Peyer's patch (tissue), 4 donors: ENCODE measurements around the gene CISD3. TPM values are rescaled to one million over a fixed set of nuclear protein-coding genes. Genes with fewer than 3 reads are reported as not detected.

Source experiments
- DNase-seq, 3 donors: peaks; one replicate each; pipeline ENCODE4 v3.0.0-alpha.2; 2017 to 2019
- H3K27ac ChIP-seq, 4 donors: fragments of 200-600 bp; sonication (generic); one replicate each; pipeline ENCODE4 v1.5.1; 2016 to 2019
- H3K27me3 ChIP-seq, 2 donors: fragments of 200-600 bp; sonication (generic); one replicate each; pipeline ENCODE4 v1.5.1; 2019
- H3K36me3 ChIP-seq, 3 donors: fragments of 200-600 bp; sonication (generic); one replicate each; pipeline ENCODE4 v1.5.1; 2016 to 2019
- H3K4me1 ChIP-seq, 4 donors: fragments of 200-600 bp; sonication (generic); one replicate each; pipeline ENCODE4 v1.5.1; 2016 to 2019
- H3K4me3 ChIP-seq, 4 donors: fragments of 200-600 bp; sonication (generic); 1 replicate in 3 of 4; 2 replicates in 1 of 4; pipeline ENCODE4 v1.5.1; 2016 to 2019; ENCODE audit warnings: mild to moderate bottlenecking in 1 of 4
- H3K9me3 ChIP-seq, 4 donors: fragments of 200-600 bp; sonication (generic); one replicate each; pipeline ENCODE4 v1.5.1; 2016 to 2019; ENCODE audit warnings: mild to moderate bottlenecking in 1 of 4
- POLR2A ChIP-seq, 2 donors: fragments of 450-650 bp; IDR thresholded peaks; one replicate each; pipeline ENCODE4 v1.5.1; 2017; ENCODE audit warnings: antibody characterized with exemption in 2 of 2, mild to moderate bottlenecking in 2 of 2, moderate library complexity in 2 of 2
- total RNA-seq, 4 donors: library from RNA; depleted of rRNA; stranded (reverse); fragments of >200 nt; gene quantifications; one replicate each; pipeline ENCODE4 v1.1.0, GENCODE V29; 2016
- TF ChIP-seq, protein P1 (sequence below), 6 experiments: fragments of 450-650 bp in 4 of 6; fragments of 200-600 bp in 2 of 6; sonication (generic) in 1 of 6; IDR thresholded peaks; one replicate each; pipeline ENCODE4 v1.5.1; 2017 to 2019; ENCODE audit warnings: antibody characterized with exemption in 6 of 6, mild to moderate bottlenecking in 3 of 6, moderate library complexity in 1 of 6

The CISD3 gene
- total RNA-seq, 4 donors from 2014 or later: 10.7 to 55.0 (median 43.2) TPM

DNA sequence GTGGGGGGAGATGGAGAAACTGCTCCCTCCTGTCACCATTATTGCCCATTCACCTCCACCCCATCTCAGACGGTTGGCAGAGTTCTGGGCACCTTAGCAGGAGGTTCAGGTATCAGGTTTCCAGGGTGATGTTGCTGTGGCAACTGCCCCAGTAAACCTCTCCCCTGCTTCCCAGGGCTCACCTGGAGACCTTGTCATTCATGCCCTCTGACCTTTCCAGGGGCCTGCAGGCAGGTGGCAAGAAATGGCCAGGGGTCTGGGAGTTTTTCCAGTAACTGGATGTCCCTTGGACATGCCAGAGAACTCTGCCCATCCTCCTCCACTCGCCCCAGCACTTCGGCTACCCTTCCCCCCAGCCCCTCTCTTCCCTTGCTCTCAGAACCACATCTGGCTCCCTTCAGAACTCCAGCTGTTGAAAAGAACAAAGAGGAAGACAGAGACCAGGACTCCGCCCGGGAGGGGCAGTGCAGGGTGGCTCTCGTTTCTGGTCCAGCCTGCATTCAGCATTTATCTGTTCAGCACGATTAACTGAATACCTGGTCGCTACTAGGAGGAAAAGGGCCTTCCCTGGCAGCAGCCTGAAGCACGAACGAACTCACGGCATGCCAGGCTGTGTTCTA, 16.6 kb upstream of the CISD3 start:
- H3K27me3 ChIP-seq: no peaks in the 10 kb centered on the region
- H3K36me3 ChIP-seq: peaks cover 0 to 95% (median 0%) of the 10 kb centered on the region in 3 donors
- DNase-seq: no peak
- TF ChIP-seq, protein P1, sequence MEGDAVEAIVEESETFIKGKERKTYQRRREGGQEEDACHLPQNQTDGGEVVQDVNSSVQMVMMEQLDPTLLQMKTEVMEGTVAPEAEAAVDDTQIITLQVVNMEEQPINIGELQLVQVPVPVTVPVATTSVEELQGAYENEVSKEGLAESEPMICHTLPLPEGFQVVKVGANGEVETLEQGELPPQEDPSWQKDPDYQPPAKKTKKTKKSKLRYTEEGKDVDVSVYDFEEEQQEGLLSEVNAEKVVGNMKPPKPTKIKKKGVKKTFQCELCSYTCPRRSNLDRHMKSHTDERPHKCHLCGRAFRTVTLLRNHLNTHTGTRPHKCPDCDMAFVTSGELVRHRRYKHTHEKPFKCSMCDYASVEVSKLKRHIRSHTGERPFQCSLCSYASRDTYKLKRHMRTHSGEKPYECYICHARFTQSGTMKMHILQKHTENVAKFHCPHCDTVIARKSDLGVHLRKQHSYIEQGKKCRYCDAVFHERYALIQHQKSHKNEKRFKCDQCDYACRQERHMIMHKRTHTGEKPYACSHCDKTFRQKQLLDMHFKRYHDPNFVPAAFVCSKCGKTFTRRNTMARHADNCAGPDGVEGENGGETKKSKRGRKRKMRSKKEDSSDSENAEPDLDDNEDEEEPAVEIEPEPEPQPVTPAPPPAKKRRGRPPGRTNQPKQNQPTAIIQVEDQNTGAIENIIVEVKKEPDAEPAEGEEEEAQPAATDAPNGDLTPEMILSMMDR (IDR thresholded peaks at IDR 0.05): no peak
- TF ChIP-seq POLR2A (IDR thresholded peaks at IDR 0.05): no peak
- H3K27ac ChIP-seq: no peak overlapping the region
- no peak overlapping the region for H3K4me3 ChIP-seq
- H3K9me3 ChIP-seq: no peaks in the 10 kb centered on the region
- H3K4me1 ChIP-seq: peaks cover 0 to 10% (median 0%) of the 10 kb centered on the region in 4 donors

DNA sequence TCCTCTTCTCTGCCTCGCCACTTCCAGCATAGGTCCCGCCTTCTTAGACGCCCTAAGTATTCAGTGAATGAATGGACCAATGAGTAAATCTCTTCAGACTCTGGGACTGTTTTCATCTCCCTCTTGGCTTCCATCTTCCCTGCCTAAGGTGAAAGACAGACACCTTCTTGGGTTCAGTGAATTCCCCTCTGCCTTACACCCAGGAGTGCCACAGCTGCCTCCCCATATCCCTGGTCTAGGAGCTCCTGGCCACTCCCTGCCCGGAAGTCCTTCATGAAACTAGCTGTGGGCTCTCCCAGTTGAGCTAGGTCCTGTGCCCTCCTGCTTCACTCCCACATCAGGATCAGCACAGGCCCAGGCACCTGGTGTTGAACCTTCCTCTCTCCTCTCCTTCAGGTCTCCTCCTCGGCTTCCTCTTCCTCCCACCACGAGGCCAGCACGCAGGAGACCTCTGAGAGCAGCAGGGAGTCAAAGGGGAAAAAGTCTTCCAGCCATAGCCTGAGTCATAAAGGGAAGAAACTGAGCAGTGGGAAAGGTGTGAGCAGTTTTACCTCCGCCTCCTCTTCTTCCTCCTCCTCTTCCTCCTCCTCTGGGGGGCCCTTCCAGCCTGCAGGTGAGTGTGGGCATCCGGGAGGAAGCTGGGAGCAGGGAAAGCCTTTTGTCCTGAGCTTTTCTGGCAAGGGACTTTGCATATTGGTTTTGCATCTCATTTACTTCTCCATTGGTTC, 14.8 kb upstream of the CISD3 start:
- no peak overlapping the region for H3K27ac ChIP-seq
- no peaks in the 10 kb centered on the region for H3K9me3 ChIP-seq
- H3K36me3 ChIP-seq: peaks cover 0 to 94% (median 0%) of the 10 kb centered on the region in 3 donors
- H3K4me3 ChIP-seq: no peak overlapping the region
- no peak for DNase-seq
- no peaks in the 10 kb centered on the region for H3K27me3 ChIP-seq
- H3K4me1 ChIP-seq: peaks cover 0 to 10% (median 0%) of the 10 kb centered on the region in 4 donors
- TF ChIP-seq POLR2A (IDR thresholded peaks at IDR 0.05): no peak
- TF ChIP-seq, protein P1 (IDR thresholded peaks at IDR 0.05): no peak

DNA sequence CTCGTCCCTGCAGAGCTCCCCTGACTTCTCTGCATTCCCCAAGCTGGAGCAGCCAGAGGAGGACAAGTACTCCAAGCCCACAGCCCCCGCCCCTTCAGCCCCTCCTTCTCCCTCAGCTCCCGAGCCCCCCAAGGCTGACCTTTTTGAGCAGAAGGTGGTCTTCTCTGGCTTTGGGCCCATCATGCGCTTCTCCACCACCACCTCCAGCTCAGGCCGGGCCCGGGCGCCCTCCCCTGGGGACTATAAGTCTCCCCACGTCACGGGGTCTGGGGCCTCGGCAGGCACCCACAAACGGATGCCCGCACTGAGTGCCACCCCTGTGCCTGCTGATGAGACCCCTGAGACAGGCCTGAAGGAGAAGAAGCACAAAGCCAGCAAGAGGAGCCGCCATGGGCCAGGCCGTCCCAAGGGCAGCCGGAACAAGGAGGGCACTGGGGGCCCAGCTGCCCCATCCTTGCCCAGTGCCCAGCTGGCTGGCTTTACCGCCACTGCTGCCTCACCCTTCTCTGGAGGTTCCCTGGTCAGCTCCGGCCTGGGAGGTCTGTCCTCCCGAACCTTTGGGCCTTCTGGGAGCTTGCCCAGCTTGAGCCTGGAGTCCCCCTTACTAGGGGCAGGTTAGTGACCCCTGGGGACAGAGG, 13.7 kb upstream of the CISD3 start:
- no peak overlapping the region for H3K4me3 ChIP-seq
- no peaks in the 10 kb centered on the region for H3K27me3 ChIP-seq
- TF ChIP-seq, protein P1 (IDR thresholded peaks at IDR 0.05): no peak
- no peak for TF ChIP-seq POLR2A (IDR thresholded peaks at IDR 0.05)
- no peak for DNase-seq
- H3K4me1 ChIP-seq: peaks cover 0 to 10% (median 0%) of the 10 kb centered on the region in 4 donors
- no peak overlapping the region for H3K27ac ChIP-seq
- H3K36me3 ChIP-seq: peaks cover 0 to 95% (median 0%) of the 10 kb centered on the region in 3 donors
- H3K9me3 ChIP-seq: no peaks in the 10 kb centered on the region

DNA sequence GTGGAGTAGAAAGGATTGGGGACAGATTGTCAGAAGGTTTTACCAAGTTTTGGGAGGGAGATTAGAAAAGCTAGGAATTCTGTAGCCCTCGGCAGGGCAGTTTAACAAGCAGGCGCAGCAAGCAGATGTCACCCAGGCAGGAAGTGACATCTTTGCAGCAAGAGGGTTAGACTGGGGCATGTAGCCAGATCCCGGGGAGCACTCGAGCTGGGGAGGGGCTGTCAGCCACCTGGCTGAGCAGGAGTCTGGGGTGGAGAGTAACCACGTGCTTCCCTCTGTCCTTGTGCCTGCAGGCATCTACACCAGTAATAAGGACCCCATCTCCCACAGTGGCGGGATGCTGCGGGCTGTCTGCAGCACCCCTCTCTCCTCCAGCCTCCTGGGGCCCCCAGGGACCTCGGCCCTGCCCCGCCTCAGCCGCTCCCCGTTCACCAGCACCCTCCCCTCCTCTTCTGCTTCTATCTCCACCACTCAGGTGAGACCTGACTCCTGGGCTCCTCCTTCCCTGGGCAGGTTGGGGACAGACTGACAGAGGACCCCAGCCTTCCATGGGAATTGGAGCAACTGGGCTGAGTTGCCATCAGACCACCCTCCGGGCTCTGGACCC, 12.9 kb upstream of the CISD3 start:
- no peaks in the 10 kb centered on the region for H3K27me3 ChIP-seq
- H3K27ac ChIP-seq: no peak overlapping the region
- no peaks in the 10 kb centered on the region for H3K9me3 ChIP-seq
- no peak overlapping the region for H3K4me3 ChIP-seq
- H3K36me3 ChIP-seq: peaks cover 0 to 95% (median 0%) of the 10 kb centered on the region in 3 donors
- no peak for DNase-seq
- H3K4me1 ChIP-seq: peaks cover 0 to 10% (median 0%) of the 10 kb centered on the region in 4 donors
- TF ChIP-seq POLR2A (IDR thresholded peaks at IDR 0.05): no peak
- TF ChIP-seq, protein P1 (IDR thresholded peaks at IDR 0.05): no peak

DNA sequence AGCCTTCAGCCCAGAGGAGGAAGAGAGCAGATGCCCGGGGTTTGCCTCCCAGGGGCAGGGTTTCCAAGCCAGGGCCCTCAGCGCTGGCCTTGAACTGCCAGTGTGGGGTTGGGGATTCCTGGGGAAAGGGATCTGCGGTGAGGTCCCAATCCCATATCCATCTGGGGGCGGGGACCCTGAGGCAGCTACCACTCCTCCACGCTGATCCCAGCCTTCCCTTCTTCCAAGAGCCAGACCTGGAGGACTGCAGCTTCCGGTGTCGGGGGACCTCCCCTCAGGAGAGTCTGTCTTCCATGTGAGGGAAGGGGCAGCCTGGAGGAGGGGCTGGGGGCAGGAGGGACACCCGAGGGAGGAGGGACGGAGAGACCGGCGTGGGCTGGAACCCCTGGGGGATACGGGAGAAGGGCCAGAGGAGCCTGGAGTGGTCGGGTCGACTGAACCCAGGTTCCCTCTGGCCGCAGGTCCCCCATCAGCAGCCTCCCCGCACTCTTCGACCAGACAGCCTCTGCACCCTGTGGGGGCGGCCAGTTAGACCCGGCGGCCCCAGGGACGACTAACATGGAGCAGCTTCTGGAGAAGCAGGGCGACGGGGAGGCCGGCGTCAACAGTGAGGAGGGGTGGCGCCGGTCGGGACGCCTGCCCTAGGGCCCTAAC, 10.7 kb upstream of the CISD3 start:
- no peak for DNase-seq
- Histone ChIP-seq H3K27me3 (no peaks in the 10 kb centered on the region), H3K36me3 (peaks cover 0 to 81% (median 0%) of the 10 kb centered on the region in 3 donors), H3K4me1 (peaks cover 0 to 15% (median 0%) of the 10 kb centered on the region in 4 donors), H3K4me3 (no peak overlapping the region), H3K27ac (no peak overlapping the region), H3K9me3 (no peaks in the 10 kb centered on the region)
- TF ChIP-seq, protein P1 (IDR thresholded peaks at IDR 0.05): no peak
- no peak for TF ChIP-seq POLR2A (IDR thresholded peaks at IDR 0.05)
